ENCODE results near the gene DEK. TPM values are rescaled to one million over a fixed set of nuclear protein-coding genes. Genes with fewer than 3 reads are reported as not detected.

The DEK gene
- total and polyA plus RNA-seq, 4 donors, result 35.2 to 87.6 (median 56.6) TPM

GRCh38 chr6:18269717-18270116, 5.4 kb upstream of the DEK start:
- 46 to 55% methylated on average over 10 of the region's 10 CpGs for WGBS, 2 donors
- DNase-seq (peak in 2 of 3 donors; percentile 39 to 46), ATAC-seq (ENCODE audit: insufficient read depth, low FRiP score) (no peak)
- peaks cover 0 to 9% (median 0%) of the 10 kb centered on the region in 5 donors for H3K4me1 ChIP-seq (ENCODE audit: control insufficient read depth in 5 of 5, insufficient read depth in 5 of 5, low read length in 5 of 5)
- H3K27me3 ChIP-seq (ENCODE audit: control insufficient read depth in 3 of 3, insufficient read depth in 3 of 3, low read length in 2 of 3), result no peaks in the 10 kb centered on the region
- H3K9me3 ChIP-seq (ENCODE audit: control insufficient read depth in 4 of 4, insufficient read depth in 3 of 4, low read length in 3 of 4), result peaks cover 0 to 4% (median 1%) of the 10 kb centered on the region in 4 donors
- no peak overlapping the region for H3K4me3 ChIP-seq
- no peak for TF ChIP-seq CTCF (IDR thresholded peaks at IDR 0.05; ENCODE audit: control extremely low read depth, extremely low read depth)
- H3K9ac ChIP-seq (ENCODE audit: insufficient read depth in 1 of 2, low read length in 2 of 2), result peak overlapping the region in 1 of 2 donors; percentile 37
- no peaks in the 10 kb centered on the region for H3K36me3 ChIP-seq (ENCODE audit: control insufficient read depth in 4 of 4, insufficient read depth in 4 of 4, low read length in 4 of 4)
- H3K27ac ChIP-seq (ENCODE audit: low read depth in 1 of 2, low read length in 1 of 2), result no peak overlapping the region

- 16 to 33% methylated on average over 3 of the region's 3 CpGs for WGBS, 2 donors
- H3K36me3 ChIP-seq (ENCODE audit: control insufficient read depth in 4 of 4, insufficient read depth in 4 of 4, low read length in 4 of 4), result no peaks in the 10 kb centered on the region
- no peak overlapping the region for H3K27ac ChIP-seq (ENCODE audit: low read depth in 1 of 2, low read length in 1 of 2)
- ATAC-seq (ENCODE audit: insufficient read depth, low FRiP score), result no peak
- H3K27me3 ChIP-seq (ENCODE audit: control insufficient read depth in 3 of 3, insufficient read depth in 3 of 3, low read length in 2 of 3), result no peaks in the 10 kb centered on the region
- peaks cover 0 to 9% (median 0%) of the 10 kb centered on the region in 5 donors for H3K4me1 ChIP-seq (ENCODE audit: control insufficient read depth in 5 of 5, insufficient read depth in 5 of 5, low read length in 5 of 5)
- no peak for TF ChIP-seq CTCF (IDR thresholded peaks at IDR 0.05; ENCODE audit: control extremely low read depth, extremely low read depth)
- peak overlapping the region in 1 of 2 donors; percentile 37 for H3K9ac ChIP-seq (ENCODE audit: insufficient read depth in 1 of 2, low read length in 2 of 2)
- peaks cover 0 to 4% (median 1%) of the 10 kb centered on the region in 4 donors for H3K9me3 ChIP-seq (ENCODE audit: control insufficient read depth in 4 of 4, insufficient read depth in 3 of 4, low read length in 3 of 4)
- DNase-seq, result peak in 2 of 3 donors; percentile 16 to 49
- no peak overlapping the region for H3K4me3 ChIP-seq
Observed at GRCh38 chr6:18269253-18269652, 4.9 kb upstream of the DEK start.

GRCh38 chr6:18268066-18268465, 3.7 kb upstream of the DEK start:
- Histone ChIP-seq H3K4me1 (ENCODE audit: control insufficient read depth in 5 of 5, insufficient read depth in 5 of 5, low read length in 5 of 5) (peaks cover 0 to 12% (median 0%) of the 10 kb centered on the region in 5 donors), H3K9ac (ENCODE audit: insufficient read depth in 1 of 2, low read length in 2 of 2) (no peak overlapping the region), H3K27ac (ENCODE audit: low read depth in 1 of 2, low read length in 1 of 2) (no peak overlapping the region), H3K4me3 (no peak overlapping the region), H3K36me3 (ENCODE audit: control insufficient read depth in 4 of 4, insufficient read depth in 4 of 4, low read length in 4 of 4) (peaks cover 0 to 4% (median 0%) of the 10 kb centered on the region in 4 donors), H3K27me3 (ENCODE audit: control insufficient read depth in 3 of 3, insufficient read depth in 3 of 3, low read length in 2 of 3) (no peaks in the 10 kb centered on the region), H3K9me3 (ENCODE audit: control insufficient read depth in 4 of 4, insufficient read depth in 3 of 4, low read length in 3 of 4) (peaks cover 0 to 4% (median 1%) of the 10 kb centered on the region in 4 donors)
- ATAC-seq (ENCODE audit: insufficient read depth, low FRiP score) (no peak), DNase-seq (no peak)
- 68 to 73% methylated on average over 4 of the region's 4 CpGs for WGBS, 2 donors
- no peak for TF ChIP-seq CTCF (IDR thresholded peaks at IDR 0.05; ENCODE audit: control extremely low read depth, extremely low read depth)

- ATAC-seq (ENCODE audit: insufficient read depth, low FRiP score), result no peak
- WGBS, 2 donors, result 90 to 92% methylated on average over 11 of the region's 11 CpGs
- Histone ChIP-seq H3K4me1 (ENCODE audit: control insufficient read depth in 5 of 5, insufficient read depth in 5 of 5, low read length in 5 of 5) (peaks cover 0 to 28% (median 6%) of the 10 kb centered on the region in 5 donors), H3K36me3 (ENCODE audit: control insufficient read depth in 4 of 4, insufficient read depth in 4 of 4, low read length in 4 of 4) (peaks cover 2 to 5% (median 3%) of the 10 kb centered on the region in 4 donors), H3K27ac (ENCODE audit: low read depth in 1 of 2, low read length in 1 of 2) (no peak overlapping the region), H3K9ac (ENCODE audit: insufficient read depth in 1 of 2, low read length in 2 of 2) (no peak overlapping the region), H3K9me3 (ENCODE audit: control insufficient read depth in 4 of 4, insufficient read depth in 3 of 4, low read length in 3 of 4) (peaks cover 0 to 4% (median 1%) of the 10 kb centered on the region in 4 donors), H3K4me3 (no peak overlapping the region), H3K27me3 (ENCODE audit: control insufficient read depth in 3 of 3, insufficient read depth in 3 of 3, low read length in 2 of 3) (no peaks in the 10 kb centered on the region)
- no peak for DNase-seq
- no peak for TF ChIP-seq CTCF (IDR thresholded peaks at IDR 0.05; ENCODE audit: control extremely low read depth, extremely low read depth)
Observed at GRCh38 chr6:18266523-18266912, 2.2 kb upstream of the DEK start.

All from lung (tissue), 12 donors.